A549 (cell line): ENCODE data around the gene RHBDL1. TPM values are rescaled to one million over a fixed set of nuclear protein-coding genes. Genes with fewer than 3 reads are reported as not detected.

ENCODE experiments used
- ATAC-seq, 2 experiments: fragments of 200-7000 bp in 1 of 2; fragments of >200 bp in 1 of 2; cut with Nextera tagmentation in 1 of 2; cut with Tn5 transposase in 1 of 2; 3 replicates each; pipeline versions ENCODE4 v1.8.0 to v1.9.1; 2018 to 2020; ENCODE audit warnings: mild to moderate bottlenecking in 1 of 2, moderate library complexity in 1 of 2
- CTCF ChIA-PET: fragments of 300-600 bp; sonication (Branson Sonifier 250); formaldehyde crosslinking; extraction: SDS; loops from one replicate; lab custom pipeline; 2021; ENCODE audit warnings: antibody characterized with exemption, inconsistent platforms; lab: Yijun Ruan, JAX
- POLR2A ChIA-PET: fragments of 350-600 bp; formaldehyde crosslinking; extraction: SDS; loops from one replicate; lab custom pipeline; 2021; ENCODE audit warnings: antibody characterized with exemption, inconsistent platforms; lab: Yijun Ruan, JAX
- DNase-seq, 2 experiments: peaks; one replicate each; pipeline versions ENCODE4 v3.0.0 to v3.0.0-alpha.2; 2011 to 2016; ENCODE audit warnings: low read depth in 1 of 2, low spot score in 1 of 2
- FAIRE-seq: peaks from 2 replicates; lab custom pipeline; 2011; peaks lifted over from hg19 to GRCh38; lab: Jason Lieb, UNC
- H3K27ac ChIP-seq, 2 experiments: fragments of >200 bp; sonication (Bioruptor Twin); formaldehyde crosslinking; 3 replicates each; pipeline ENCODE4 v1.5.1; 2016 to 2017
- H3K4me1 ChIP-seq: fragments of >200 bp; sonication (Bioruptor Twin); formaldehyde crosslinking; 3 replicates; pipeline ENCODE4 v1.6.1; 2016
- H3K4me2 ChIP-seq: fragments of >200 bp; sonication (Bioruptor Twin); formaldehyde crosslinking; 3 replicates; pipeline ENCODE4 v1.6.1; 2016
- H3K4me3 ChIP-seq: fragments of >200 bp; sonication (Bioruptor Twin); formaldehyde crosslinking; 3 replicates; pipeline ENCODE4 v1.5.1; 2016
- H3K9me3 ChIP-seq: fragments of >200 bp; sonication (Bioruptor Twin); formaldehyde crosslinking; 3 replicates; pipeline ENCODE4 v1.6.1; 2016
- CBX2 ChIP-seq: fragments of 200-600 bp; sonication (generic); IDR thresholded peaks from 2 replicates; pipeline ENCODE4 v1.6.1; 2016; ENCODE audit warnings: low read depth, mild to moderate bottlenecking, borderline replicate concordance
- CEBPB ChIP-seq, 2 experiments: fragments of >200 bp in 1 of 2; sonication (Bioruptor Twin) in 1 of 2; formaldehyde crosslinking in 1 of 2; IDR thresholded peaks; 2 replicates each; pipeline ENCODE4 v1.6.1; 2012 to 2016
- FOSL2 ChIP-seq, 2 experiments: fragments of 450-650 bp in 1 of 2; fragments of >200 bp in 1 of 2; sonication (Bioruptor Twin) in 1 of 2; formaldehyde crosslinking; IDR thresholded peaks; 2 replicates each; pipeline versions ENCODE4 v1.5.0 to v1.6.1; 2016 to 2020; ENCODE audit warnings: mild to moderate bottlenecking in 1 of 2, moderate library complexity in 1 of 2
- JUNB ChIP-seq: fragments of >200 bp; sonication (Bioruptor Twin); formaldehyde crosslinking; IDR thresholded peaks from 2 replicates; pipeline ENCODE4 v1.6.1; 2016
- KDM1A ChIP-seq: fragments of 200-600 bp; sonication (generic); IDR thresholded peaks from 2 replicates; pipeline ENCODE4 v1.6.1; 2016; ENCODE audit warnings: low read depth, mild to moderate bottlenecking
- KDM5A ChIP-seq: fragments of 200-600 bp; sonication (generic); IDR thresholded peaks from 2 replicates; pipeline ENCODE4 v1.6.1; 2016; ENCODE audit warnings: antibody characterized with exemption, mild to moderate bottlenecking
- MAZ ChIP-seq: fragments of 150-350 bp; IDR thresholded peaks from 2 replicates; pipeline ENCODE4 v1.6.1; 2014; ENCODE audit warnings: antibody characterized with exemption, low read depth, low read length, borderline replicate concordance
- MYC ChIP-seq: IDR thresholded peaks from 2 replicates; pipeline ENCODE4 v1.6.1; 2012; ENCODE audit warnings: mild to moderate bottlenecking, inconsistent platforms, low read length, improper control_type of control experiment, borderline replicate concordance
- NPAS2 ChIP-seq: fragments of 250-450 bp; sonication (Bioruptor Pico); IDR thresholded peaks from 2 replicates; pipeline ENCODE4 v1.8.0; 2022; ENCODE audit warnings: mild to moderate bottlenecking, moderate library complexity, borderline replicate concordance
- PHF8 ChIP-seq: fragments of 200-600 bp; sonication (generic); IDR thresholded peaks from 2 replicates; pipeline ENCODE4 v1.6.1; 2016; ENCODE audit warnings: low read depth, mild to moderate bottlenecking, antibody characterized with exemption, moderate library complexity, borderline replicate concordance
- RARB ChIP-seq: fragments of 250-450 bp; sonication (Bioruptor Pico); IDR thresholded peaks from 2 replicates; pipeline ENCODE4 v1.8.0; 2021; ENCODE audit warnings: mild to moderate bottlenecking, moderate library complexity
- RFX5 ChIP-seq: fragments of 450-650 bp; IDR thresholded peaks from 2 replicates; pipeline ENCODE4 v1.7.1; 2014; ENCODE audit warnings: antibody characterized with exemption, mild to moderate bottlenecking, moderate library complexity
- RNF2 ChIP-seq: fragments of 200-600 bp; sonication (generic); IDR thresholded peaks from 2 replicates; pipeline ENCODE4 v1.6.1; 2016; ENCODE audit warnings: low read depth, mild to moderate bottlenecking, antibody characterized with exemption, moderate library complexity, borderline replicate concordance
- SREBF2 ChIP-seq: fragments of 450-650 bp; IDR thresholded peaks from 2 replicates; pipeline ENCODE4 v1.6.1; 2014; ENCODE audit warnings: mild to moderate bottlenecking, moderate library complexity
- TP53 ChIP-seq: fragments of 250-450 bp; sonication (Bioruptor Pico); IDR thresholded peaks from 2 replicates; pipeline ENCODE4 v1.5.0; 2021; ENCODE audit warnings: mild to moderate bottlenecking, moderate library complexity
- WGBS: methylation state at CpG from one replicate; pipeline ENCODE4 v1.1.6; 2017; ENCODE audit errors: missing lambda C conversion rate; 5-methylcytosine and 5-hydroxymethylcytosine counted together
- polyA plus RNA-seq, 4 experiments: library from polyadenylated mRNA; depleted of rRNA in 3 of 4; stranded (reverse); fragments of >200 nt; fragmentation: RNase III in 1 of 4; extraction: RNeasy Plus Mini Kit Qiagen cat#74134 plus additional on column Dnase treatment in 1 of 4; gene quantifications; 2 replicates in 3 of 4; 3 replicates in 1 of 4; pipeline ENCODE4 v1.2.3, GENCODE V29; 2011 to 2017
- TF ChIP-seq, protein P1 (sequence below): fragments of >200 bp; sonication (Bioruptor Twin); formaldehyde crosslinking; IDR thresholded peaks from 3 replicates; pipeline ENCODE4 v1.6.1; 2016
- TF ChIP-seq, protein P2 (sequence below): fragments of 450-650 bp; IDR thresholded peaks from 2 replicates; pipeline ENCODE4 v1.6.1; 2014; ENCODE audit warnings: antibody characterized with exemption
- TF ChIP-seq, protein P3 (sequence below): fragments of >200 bp; sonication (Bioruptor Twin); formaldehyde crosslinking; IDR thresholded peaks from 2 replicates; pipeline ENCODE4 v1.6.1; 2016
- TF ChIP-seq, protein P4 (sequence below): IDR thresholded peaks from 2 replicates; pipeline ENCODE4 v1.6.1; 2012; ENCODE audit warnings: low read depth, borderline replicate concordance
- TF ChIP-seq, protein P5 (sequence below): IDR thresholded peaks from 2 replicates; pipeline ENCODE4 v1.6.1; 2012

Gene RHBDL1
- polyA plus RNA-seq, 2 of the 4 experiments (the other 2 are of a cell fraction) = 0.56 to 1.4 TPM

DNA sequence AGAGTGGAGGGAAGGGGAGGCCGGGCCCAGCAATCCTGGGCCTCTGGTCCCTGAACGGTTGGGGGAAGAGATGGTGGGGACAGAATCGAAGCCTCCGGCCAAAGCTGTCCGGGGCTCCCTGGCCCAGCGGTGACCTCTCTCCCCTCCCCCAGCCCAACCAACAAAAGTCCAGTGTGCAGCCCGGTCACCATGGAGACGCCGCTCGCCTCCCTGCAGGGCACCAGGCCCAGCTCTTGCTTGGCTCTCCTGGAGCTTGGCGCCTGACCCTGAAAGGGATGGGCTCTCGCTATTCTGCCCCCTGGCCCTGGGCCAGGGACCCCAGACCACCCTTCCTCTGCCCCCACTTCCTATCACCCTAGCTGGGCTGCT, 40.7 kb downstream of the RHBDL1 start:
- POLR2A ChIA-PET = interaction anchor here (0.6 to 2.4 kb wide), 4 partner anchors 8 to 365 kb away, joined by 5 to 23 read pairs (median 9); partner anchors contain the start of genes CCDC78, CHTF18 and RPUSD1
- TF ChIP-seq, protein P1, sequence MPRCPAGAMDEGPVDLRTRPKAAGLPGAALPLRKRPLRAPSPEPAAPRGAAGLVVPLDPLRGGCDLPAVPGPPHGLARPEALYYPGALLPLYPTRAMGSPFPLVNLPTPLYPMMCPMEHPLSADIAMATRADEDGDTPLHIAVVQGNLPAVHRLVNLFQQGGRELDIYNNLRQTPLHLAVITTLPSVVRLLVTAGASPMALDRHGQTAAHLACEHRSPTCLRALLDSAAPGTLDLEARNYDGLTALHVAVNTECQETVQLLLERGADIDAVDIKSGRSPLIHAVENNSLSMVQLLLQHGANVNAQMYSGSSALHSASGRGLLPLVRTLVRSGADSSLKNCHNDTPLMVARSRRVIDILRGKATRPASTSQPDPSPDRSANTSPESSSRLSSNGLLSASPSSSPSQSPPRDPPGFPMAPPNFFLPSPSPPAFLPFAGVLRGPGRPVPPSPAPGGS = peak; percentile 24; the same call in 1 of the 3 replicates
- TF ChIP-seq MAZ (no peak), TP53 (CRISPR knock-in tag) (no peak), KDM5A (no peak), NPAS2 (no peak), MYC (no peak), RFX5 (no peak), RARB (CRISPR knock-in tag) (peak; percentile 74; the same call in 1 of the 2 replicates), KDM1A (no peak), RNF2 (no peak), SREBF2 (no peak), CBX2 (no peak)
- TF ChIP-seq, protein P2, sequence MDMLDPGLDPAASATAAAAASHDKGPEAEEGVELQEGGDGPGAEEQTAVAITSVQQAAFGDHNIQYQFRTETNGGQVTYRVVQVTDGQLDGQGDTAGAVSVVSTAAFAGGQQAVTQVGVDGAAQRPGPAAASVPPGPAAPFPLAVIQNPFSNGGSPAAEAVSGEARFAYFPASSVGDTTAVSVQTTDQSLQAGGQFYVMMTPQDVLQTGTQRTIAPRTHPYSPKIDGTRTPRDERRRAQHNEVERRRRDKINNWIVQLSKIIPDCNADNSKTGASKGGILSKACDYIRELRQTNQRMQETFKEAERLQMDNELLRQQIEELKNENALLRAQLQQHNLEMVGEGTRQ = no peak
- TF ChIP-seq, all 56 proteins: peak for 2
- Histone ChIP-seq H3K4me1 (peaks cover 74% of the 10 kb centered on the region), H3K4me3 (peak overlapping the region; percentile 64), H3K4me2 (peak overlapping the region; percentile 94), H3K9me3 (no peaks in the 10 kb centered on the region), H3K27ac (peak overlapping the region; percentile 80 to 99)
- 2% methylated on average over 12 of the region's 12 CpGs for WGBS
- FAIRE-seq (no peak), DNase-seq (peak in 1 of 2 experiments; percentile 77), ATAC-seq (no peak)
- CTCF ChIA-PET = interaction anchor here (0.7 to 25.1 kb wide), 13 partner anchors 9 to 342 kb away, joined by 3 to 656 read pairs (median 5); partner anchors contain the start of genes ANTKMT, CCDC78, CHTF18 and CIAO3

DNA sequence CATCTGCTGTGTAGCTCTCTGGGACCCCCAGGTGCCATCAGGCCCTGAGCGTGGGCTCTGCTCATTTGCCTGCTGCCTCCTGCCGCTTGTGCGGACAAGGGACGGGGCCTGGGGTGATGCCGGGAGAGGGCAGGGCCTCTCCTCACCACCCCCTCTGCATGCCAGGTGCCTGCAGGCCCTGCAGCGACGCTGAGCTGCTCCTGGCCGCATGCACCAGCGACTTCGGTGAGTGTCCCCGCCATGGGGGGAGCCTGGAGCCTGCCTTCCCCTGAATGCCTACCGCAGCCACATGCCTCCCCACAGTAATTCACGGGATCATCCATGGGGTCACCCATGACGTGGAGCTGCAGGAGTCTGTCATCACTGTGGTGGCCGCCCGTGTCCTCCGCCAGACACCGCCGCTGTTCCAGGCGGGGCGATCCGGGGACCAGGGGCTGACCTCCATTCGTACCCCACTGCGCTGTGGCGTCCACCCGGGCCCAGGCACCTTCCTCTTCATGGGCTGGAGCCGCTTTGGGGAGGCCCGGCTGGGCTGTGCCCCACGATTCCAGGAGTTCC, 41.4 kb downstream of the RHBDL1 start:
- ATAC-seq (no peak), FAIRE-seq (no peak), DNase-seq (no peak)
- Histone ChIP-seq H3K4me3 (peak overlapping the region; percentile 64), H3K9me3 (no peaks in the 10 kb centered on the region), H3K4me1 (peaks cover 71% of the 10 kb centered on the region), H3K27ac (peak overlapping the region; percentile 80 to 99; a peak in 5 of 6 replicates), H3K4me2 (peak overlapping the region; percentile 94)
- POLR2A ChIA-PET = interaction anchor here (2.4 kb wide), 2 partner anchors 8 to 11 kb away, joined by 12 to 23 read pairs; partner anchors contain the start of gene CCDC78
- 94% methylated on average over 6 of the region's 29 CpGs for WGBS
- CTCF ChIA-PET = interaction anchor here (1.3 to 25.1 kb wide), 7 partner anchors 10 to 69 kb away, joined by 5 to 656 read pairs (median 11); partner anchors contain the start of genes ANTKMT, CCDC78, CHTF18 and CIAO3
- TF ChIP-seq, protein P3, sequence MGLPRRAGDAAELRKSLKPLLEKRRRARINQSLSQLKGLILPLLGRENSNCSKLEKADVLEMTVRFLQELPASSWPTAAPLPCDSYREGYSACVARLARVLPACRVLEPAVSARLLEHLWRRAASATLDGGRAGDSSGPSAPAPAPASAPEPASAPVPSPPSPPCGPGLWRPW = no peak
- TF ChIP-seq, protein P4, sequence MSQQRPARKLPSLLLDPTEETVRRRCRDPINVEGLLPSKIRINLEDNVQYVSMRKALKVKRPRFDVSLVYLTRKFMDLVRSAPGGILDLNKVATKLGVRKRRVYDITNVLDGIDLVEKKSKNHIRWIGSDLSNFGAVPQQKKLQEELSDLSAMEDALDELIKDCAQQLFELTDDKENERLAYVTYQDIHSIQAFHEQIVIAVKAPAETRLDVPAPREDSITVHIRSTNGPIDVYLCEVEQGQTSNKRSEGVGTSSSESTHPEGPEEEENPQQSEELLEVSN = no peak
- TF ChIP-seq, protein P5, sequence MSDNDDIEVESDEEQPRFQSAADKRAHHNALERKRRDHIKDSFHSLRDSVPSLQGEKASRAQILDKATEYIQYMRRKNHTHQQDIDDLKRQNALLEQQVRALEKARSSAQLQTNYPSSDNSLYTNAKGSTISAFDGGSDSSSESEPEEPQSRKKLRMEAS = no peak
- TF ChIP-seq KDM5A (no peak), FOSL2 (IDR thresholded peaks at IDR 0.05) (no peak), FOSL2 (CRISPR knock-in tag; IDR thresholded peaks at IDR 0.05) (no peak), PHF8 (no peak), JUNB (no peak), CEBPB (IDR thresholded peaks at IDR 0.05) (no peak)
